GM13976 (cell line): ENCODE measurements around the gene CXADR.
"Not testable (repeated sequence)": the region's sequence is repeated elsewhere in the genome, so short reads cannot be mapped to it uniquely, and the experiment has no call there.

Experiments used
- DNase-seq: peaks from one replicate; pipeline ENCODE4 v3.0.0; 2012; ENCODE audit warnings: low spot score
- CTCF ChIP-seq: IDR thresholded peaks from 2 replicates; pipeline ENCODE4 v1.5.1; 2012; ENCODE audit warnings: borderline replicate concordance, mild to moderate bottlenecking; ENCODE audit not compliant: insufficient read depth; ENCODE audit errors: extremely low read depth, missing control alignments, control extremely low read depth
- in situ Hi-C: fragments of 300-500 bp; cut with MboI; formaldehyde crosslinking; loops from one replicate; pipeline ENCODE4 v1.12.0; 2022; ENCODE audit warnings: low sequenced_read_pairs, mixed read lengths, inconsistent platforms; ENCODE audit not compliant: unreplicated experiment

The CXADR gene

GRCh38 chr21:17519965-17520609 lies 7.2 kb downstream of the CXADR start:
- no peak for TF ChIP-seq CTCF
- in situ Hi-C loops, result no loop called here
- DNase-seq, result no peak

DNA sequence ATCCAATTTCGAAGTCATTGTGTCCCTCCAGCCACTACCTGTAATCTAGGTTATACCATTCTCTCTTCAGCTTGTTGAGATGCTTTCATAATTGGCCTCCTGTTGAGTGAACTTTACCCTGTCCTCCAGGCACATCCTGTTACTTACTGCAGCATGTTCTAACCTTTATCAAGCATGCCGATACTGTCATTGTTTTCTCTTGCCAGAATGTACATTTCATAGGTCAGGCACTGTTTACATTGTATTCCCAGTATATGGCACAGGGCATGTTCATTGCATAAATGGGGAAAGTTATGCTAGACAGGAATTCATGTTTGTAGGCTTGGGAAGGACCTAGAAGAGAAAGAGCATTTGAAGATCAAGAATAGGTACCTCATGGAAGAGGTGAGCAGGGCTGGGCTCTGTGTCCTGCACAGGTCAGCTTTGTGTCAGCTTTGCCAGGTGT lies 10.2 kb downstream of the CXADR start:
- no peak for DNase-seq
- no peak for TF ChIP-seq CTCF
- in situ Hi-C loops, result no loop called here

- in situ Hi-C loops, DNase-seq: not testable (repeated sequence)
Measured at GRCh38 chr21:17523979-17524494, 11.2 kb downstream of the CXADR start.

DNA sequence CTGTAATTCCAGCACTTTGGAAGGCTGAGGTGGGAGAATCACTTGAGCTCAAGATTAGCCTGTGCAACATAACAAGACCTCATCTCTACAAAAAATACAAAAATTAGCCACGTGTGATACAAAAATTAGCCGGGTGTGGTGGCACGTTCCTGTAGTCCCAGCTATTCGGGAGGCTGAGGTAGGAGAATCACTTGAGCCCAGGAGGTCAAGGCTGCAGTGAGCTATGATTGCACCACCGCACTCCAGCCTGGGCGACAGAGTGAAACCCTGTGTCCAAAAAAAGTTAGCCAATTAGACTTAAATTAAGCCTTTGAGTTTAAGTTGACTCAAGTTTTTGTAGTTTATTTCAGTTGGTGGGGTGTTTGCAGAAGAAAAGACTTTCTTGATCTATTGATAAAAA lies 11.8 kb downstream of the CXADR start:
- in situ Hi-C loops, result no loop called here
- TF ChIP-seq CTCF, result no peak
- no peak for DNase-seq

- DNase-seq, result no peak
- no peak for TF ChIP-seq CTCF
- in situ Hi-C loops, result no loop called here
Measured at GRCh38 chr21:17526776-17527175, 13.9 kb downstream of the CXADR start.

GRCh38 chr21:17527240-17527639 lies 14.4 kb downstream of the CXADR start:
- no peak for DNase-seq
- TF ChIP-seq CTCF, result no peak

DNA sequence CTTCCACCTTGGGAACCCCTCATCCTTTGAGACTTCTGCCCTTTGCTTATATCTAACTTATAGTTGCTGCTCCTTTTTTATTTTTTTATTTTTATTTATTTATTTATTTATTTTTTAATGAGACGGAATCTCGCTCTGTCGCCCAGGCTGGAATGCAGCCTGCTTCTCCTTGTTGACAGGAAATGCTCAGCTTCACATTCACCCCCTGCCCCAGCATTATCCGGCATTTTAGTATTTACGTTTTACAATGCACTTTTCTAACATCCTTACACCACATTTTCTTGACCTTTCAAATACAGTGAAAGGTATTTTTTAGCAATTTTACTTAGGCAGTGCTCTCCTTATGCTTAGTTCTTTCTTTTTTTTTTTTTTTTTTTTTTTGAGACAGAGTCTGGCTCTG lies 14.9 kb downstream of the CXADR start:
- TF ChIP-seq CTCF, result no peak
- DNase-seq, result no peak
- in situ Hi-C loops, result no loop called here

More at GRCh38 chr21:17527240-17527639, 14.4 kb downstream of the CXADR start:
- in situ Hi-C loops, result no loop called here
